ENCODE results near the gene TMEM9.

- no peak for TF ChIP-seq HDGF (IDR thresholded peaks at IDR 0.05; ENCODE audit: borderline replicate concordance)
- TF ChIP-seq BHLHE40 (IDR thresholded peaks at IDR 0.05; ENCODE audit: borderline replicate concordance): no peak
- no peak for TF ChIP-seq LEF1 (IDR thresholded peaks at IDR 0.05; ENCODE audit: borderline replicate concordance)
- no peak for TF ChIP-seq ELF4 (IDR thresholded peaks at IDR 0.05)
- TF ChIP-seq TARDBP (IDR thresholded peaks at IDR 0.05): no peak
- TF ChIP-seq SP1 (IDR thresholded peaks at IDR 0.05): no peak
- TF ChIP-seq SUZ12 (IDR thresholded peaks at IDR 0.05): no peak
- TF ChIP-seq L3MBTL2 (conservative IDR thresholded peaks at IDR 0.05): no peak
Measured at GRCh38 chr1:201096977-201097856, 57.1 kb downstream of the TMEM9 start.

Data from HEK293T (cell line).